HG03565 (cell line): ENCODE results near the gene FBXO24.
"Not testable (repeated sequence)": the region's sequence is repeated elsewhere in the genome, so short reads cannot be mapped to it uniquely, and the experiment has no call there.

Experiments
- ATAC-seq: cut with Tn5 transposase; IDR thresholded peaks from one replicate; pipeline ENCODE4 v1.9.1; 2021; ENCODE audit warnings: mild to moderate bottlenecking, moderate library complexity; ENCODE audit not compliant: unreplicated experiment

The FBXO24 gene

GRCh38 chr7:100559127-100559526, 27.0 kb upstream of the FBXO24 start:
- no peak for ATAC-seq

DNA sequence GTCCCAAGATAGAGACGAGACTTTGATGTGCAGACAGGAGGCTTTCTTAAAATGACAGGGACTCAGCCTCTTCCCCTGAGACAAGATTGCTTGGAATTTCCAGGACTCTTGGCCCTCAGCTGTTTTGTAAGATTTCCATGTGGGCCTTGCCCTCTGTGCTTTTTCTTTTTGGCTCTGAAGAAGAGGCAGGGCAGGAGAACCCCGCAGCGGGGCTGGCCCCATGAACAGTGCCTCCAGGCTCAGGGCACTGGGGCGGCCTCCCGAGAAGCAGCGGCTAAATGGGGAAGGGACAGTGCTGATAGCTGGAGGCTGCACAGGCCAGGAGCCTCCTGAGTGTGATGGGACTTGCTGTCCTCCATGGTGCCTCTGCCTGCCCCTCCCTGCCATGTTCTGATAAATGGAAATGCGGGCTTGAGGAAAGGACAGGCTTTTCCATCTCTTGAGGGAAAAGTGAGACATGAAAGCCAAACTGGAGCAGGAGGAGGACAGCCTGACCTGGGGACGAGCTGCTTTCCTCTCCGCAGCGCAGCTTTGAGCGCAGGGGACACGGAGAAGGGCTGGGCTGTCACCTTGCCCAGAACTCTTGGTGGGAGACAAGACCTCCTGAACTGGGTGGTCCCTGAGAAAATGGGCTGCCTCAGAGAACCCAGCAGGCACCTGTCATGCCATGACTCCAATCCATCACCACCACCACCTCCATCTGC, 24.5 kb upstream of the FBXO24 start:
- ATAC-seq: no peak

DNA sequence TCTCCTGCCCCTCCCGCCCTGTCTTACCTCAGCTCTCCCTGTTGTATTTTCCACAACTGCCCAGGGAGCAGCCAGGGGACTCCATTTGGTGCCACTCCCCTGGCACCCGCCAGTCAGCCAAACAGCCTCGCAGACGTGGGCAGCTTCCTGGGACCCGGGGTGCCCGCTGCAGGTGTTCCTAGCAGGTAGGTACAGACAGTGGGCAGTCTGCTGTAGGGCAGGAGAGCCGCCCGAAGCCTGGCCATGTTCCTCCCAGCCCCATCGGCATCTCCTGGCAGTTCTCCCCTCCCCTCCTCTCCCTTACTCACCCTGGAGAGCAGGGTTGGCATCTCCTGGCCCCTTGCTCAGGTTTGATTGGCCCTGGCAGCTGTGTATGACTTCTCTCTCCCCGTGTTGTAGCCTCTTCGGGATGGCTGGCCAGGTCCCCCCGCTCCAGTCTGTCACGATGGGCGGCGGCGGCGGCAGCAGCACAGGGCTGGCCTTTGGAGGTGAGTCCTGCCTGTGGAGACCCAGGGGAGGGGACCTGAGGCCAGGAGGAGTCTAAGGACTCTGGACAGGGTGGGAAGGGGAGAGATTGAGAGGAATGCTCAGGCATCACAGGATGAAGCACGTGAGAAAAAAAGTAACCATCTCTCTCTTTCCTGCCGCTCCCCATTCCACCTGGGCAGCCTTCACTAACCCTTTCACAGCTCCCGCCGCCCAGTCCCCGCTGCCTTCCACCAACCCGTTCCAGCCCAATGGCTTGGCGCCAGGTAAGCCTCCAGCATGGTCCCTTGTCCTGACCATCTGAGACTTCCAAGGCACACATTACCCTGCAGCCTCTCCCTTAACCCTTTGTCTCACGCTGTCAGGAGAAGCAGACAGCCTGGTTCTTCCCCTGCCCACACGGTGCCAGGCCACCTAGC, 23.7 kb upstream of the FBXO24 start:
- ATAC-seq: no peak

DNA sequence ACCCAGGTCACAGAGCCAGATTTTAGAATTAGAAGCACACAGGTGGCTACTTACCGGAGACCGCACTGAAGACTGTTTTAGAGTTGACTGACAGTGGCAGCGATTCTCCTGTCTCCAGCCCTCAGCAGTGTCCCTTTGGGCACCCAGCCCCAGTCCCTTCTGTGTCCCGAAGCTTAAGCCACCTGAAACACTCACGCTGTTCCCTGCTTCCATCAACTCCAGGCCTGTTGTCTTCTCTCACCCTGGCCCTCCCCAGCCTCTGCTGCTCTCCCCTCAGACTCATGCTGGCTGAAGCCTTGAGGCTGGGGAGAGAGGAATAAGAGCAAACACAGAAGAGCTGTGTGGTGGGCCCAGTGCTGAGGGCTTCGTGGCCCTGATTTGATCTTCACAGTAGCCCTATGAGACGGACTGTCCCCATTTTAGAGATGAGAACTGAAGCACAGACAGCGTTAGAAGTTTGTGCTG, 23.0 kb upstream of the FBXO24 start:
- no peak for ATAC-seq

DNA sequence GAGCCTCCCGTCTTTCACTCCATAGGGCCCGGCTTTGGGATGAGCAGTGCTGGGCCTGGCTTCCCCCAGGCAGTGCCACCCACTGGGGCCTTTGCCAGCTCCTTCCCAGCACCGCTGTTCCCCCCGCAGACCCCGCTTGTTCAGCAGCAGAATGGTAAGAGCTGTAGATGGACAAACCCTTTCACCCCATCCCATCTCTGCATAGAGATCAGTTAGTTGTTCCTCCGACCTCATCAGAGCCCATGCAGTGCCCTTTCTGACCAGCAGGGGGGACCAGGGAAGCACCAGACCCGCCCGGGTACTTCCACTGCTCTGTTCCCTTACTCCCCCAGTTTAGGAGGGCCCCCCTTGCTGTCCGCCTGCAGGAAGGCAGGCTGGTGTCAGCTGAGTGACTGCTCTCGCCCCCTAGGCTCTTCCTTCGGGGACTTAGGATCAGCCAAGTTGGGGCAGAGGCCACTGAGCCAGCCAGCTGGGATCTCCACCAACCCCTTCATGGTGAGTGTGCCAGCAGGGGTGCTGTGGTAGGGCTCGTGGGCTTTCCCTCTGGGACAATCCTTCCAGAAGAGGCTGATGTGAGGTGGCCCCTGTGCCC, 22.2 kb upstream of the FBXO24 start:
- ATAC-seq: no peak

DNA sequence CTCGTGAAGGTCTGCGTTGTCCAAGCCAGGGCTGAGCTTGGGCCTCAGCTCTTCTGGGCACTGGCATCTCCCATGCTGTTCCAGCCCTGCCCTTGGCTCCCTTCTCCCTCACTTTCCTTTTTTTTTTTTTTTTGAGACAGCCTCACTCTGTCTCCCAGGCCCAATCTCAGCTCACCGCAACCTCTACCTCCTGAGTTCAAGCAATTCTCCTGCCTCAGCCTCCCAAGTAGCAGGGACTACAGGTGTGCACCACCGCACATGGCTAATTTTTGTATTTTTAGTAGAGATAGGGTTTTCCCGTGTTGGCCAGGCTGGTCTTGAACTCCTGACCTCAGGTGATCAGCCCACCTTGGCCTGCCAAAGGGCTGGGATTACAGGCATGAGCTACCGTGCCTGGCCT, 21.7 kb upstream of the FBXO24 start:
- ATAC-seq: not testable (repeated sequence)

DNA sequence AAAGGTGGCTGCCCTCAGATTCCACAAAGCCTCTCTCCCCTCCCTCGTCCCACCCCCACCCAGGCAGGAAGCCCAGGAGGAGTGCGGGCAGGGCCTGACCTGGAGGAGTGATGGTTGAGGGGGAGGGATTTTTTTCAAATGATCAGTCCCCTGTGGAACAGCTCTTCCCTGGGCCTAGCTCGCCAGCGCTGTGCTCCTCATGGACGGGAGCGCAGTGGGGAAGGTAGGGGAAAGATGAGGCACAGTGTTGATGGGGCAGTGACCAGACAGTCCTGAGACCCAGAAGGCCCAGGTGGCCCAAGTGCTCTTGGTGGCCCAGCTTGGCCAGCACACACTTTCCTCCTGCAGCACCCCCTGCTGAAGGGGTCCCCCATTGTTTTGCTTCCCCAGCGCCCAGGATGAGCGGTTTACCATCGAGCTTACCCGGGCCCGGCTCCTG, 21.0 kb upstream of the FBXO24 start:
- ATAC-seq: no peak

DNA sequence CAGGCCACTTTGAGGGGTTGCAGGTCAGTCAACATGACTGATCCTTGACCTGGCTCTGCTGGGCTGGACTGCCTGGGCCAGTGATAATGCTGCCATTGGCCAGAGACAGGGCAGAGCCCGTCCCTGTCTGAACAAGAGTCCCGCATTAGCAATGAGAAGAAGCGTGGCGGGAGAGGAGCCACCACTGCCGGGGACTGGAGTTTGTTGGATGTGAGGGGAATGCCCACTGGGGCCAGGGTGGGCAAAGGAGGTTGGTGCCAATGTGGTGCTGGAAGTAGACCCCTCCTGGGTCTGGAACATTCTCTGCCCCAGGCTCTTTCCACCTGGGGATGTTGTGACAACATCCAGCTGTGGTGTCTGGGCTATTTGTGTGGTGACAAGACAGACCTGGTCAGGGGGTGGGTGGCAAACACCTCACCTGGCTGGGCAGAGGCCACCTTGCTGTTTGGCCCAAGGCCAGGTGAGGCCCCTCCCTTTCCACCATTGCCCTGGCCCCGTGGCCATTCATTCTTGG, 20.1 kb upstream of the FBXO24 start:
- ATAC-seq: no peak

DNA sequence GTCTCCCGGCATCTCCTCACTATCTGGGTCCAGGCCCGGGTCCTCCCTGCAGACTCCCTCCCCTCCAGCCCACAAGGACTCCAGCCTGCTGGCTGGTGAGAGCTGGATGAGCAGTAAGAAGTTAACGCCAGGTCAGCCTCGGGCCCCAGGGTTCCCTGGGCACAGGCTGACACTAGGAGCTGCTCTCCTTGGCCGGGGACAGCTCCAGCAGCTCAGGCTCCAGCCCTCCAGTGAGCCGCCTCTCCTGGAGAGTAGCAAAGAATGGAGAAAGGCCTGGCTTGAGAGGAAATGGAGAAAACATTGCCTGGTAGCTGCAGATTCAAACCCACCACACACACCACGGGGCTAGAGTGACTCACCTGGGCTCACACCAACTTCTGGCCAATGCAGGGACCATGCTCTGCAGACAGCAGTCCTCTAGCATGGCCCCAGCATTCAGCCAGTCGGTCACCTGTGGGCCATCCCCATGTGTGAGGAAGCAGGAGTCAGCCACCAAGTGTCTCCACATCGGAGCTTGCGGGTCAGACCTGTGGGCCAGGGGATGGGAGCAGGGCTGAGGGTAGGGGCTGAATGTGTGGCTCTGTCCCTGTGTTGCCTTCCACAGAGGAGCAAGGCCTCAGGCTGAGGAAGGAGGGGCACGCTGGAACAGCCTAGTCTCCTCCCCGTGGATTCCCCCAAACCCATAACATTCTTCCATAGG, 18.9 kb upstream of the FBXO24 start:
- no peak for ATAC-seq

GRCh38 chr7:100567751-100568175, 18.4 kb upstream of the FBXO24 start:
- ATAC-seq: no peak

GRCh38 chr7:100568176-100568895, 17.8 kb upstream of the FBXO24 start:
- ATAC-seq: no peak

- no peak for ATAC-seq
Observed at GRCh38 chr7:100568896-100569844, 17.0 kb upstream of the FBXO24 start.

DNA sequence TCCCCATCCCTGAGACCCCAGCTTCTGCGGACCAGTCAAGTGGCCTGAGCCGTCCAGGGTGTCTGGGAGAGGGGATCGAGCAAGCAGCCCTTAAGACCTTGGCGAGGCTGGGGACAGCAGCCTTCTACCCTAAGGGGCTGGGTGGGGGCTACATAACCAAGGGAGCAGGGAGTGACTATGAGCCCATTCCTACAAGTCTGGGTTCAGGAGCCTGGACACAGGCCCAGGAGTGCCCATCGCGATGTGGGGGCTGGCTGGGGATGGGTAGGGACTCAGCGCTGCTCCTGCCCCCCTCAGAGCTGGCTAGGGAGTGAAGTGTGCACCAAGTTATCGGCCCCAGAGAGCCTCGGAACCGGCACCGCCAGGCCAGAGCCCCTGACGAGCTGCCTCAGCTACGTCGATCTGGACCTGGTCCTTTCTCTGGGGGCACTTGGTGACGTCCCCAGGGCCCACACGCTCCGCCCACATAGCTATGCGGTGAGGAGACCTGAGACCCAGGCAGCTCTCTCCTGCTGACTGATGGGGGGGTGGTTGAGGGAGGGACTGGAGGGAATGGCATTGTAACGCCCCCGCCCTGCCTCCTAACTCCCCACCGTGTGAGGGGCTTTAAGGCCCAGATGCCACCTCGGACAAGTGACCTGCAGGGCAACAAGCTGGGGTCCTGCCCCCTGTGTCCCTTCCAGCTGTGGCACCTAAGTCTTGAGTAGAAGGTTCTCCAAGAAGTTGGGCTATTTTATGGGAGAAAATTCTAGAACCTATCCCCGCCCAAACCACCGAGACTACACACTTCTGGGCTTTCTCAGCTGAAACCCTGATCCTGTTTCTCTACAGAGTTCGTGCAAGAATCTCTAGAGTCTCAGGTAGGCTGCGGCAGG, 14.9 kb upstream of the FBXO24 start:
- no peak for ATAC-seq

GRCh38 chr7:100571829-100572116, 14.4 kb upstream of the FBXO24 start:
- ATAC-seq: no peak

DNA sequence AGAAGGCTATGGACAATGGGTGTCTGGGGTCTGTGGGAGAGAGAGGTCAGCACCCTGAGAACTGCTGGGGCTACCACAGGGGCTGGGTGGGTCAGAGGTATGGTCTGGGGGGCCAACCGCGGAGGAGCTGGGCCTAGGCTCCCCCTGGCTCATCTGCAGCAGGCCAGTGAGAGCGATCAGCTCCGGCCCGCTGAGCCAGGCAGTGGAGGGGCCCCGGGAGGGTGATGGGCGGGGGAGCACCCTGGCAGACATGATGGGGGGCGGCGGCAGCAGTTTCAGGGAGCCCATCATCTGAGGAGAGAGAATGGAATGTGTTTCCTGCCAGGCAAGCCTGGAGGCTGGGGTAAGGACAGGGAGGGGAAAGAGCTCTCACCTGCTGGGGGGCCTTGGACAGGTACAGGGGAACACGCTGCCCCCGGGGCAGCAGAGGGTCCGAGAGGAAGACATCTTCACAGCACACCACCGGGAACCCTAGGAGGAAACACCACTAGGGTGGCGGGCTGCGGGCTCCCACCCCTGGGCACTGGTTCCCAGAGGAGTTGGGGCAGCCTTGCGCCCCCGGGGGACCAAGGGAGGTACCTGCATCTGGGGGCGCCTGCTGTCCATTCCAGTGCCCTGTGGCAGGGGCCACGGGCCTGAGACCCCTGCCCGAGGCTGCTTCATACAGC, 13.7 kb upstream of the FBXO24 start:
- no peak for ATAC-seq

- no peak for ATAC-seq
Observed at GRCh38 chr7:100572949-100573675, 13.0 kb upstream of the FBXO24 start.
